Endothelial cell of umbilical vein (primary cell): ENCODE data around the gene ZAR1L.

ENCODE experiments used
- CTCF ChIP-seq, 2 donors: IDR thresholded peaks; 1 replicate in 1 of 2; 2 replicates in 1 of 2; pipeline ENCODE4 v1.5.1; 2011; ENCODE audit warnings: low read length in 2 of 2, mild to moderate bottlenecking in 2 of 2, moderate library complexity in 2 of 2, control low read depth in 1 of 2, inconsistent platforms in 1 of 2, low read depth in 1 of 2; ENCODE audit not compliant: insufficient read depth in 1 of 2; ENCODE audit errors: extremely low read depth in 1 of 2
- EZH2 ChIP-seq: IDR thresholded peaks from 2 replicates; pipeline ENCODE4 v1.6.1; 2012; ENCODE audit warnings: borderline replicate concordance, low read depth, mild to moderate bottlenecking, moderate library complexity, low read length, inconsistent platforms; ENCODE audit not compliant: severe bottlenecking
- GATA2 ChIP-seq: IDR thresholded peaks from 2 replicates; pipeline ENCODE4 v1.7.0; 2011; ENCODE audit warnings: low read depth, mild to moderate bottlenecking, moderate library complexity, mixed read lengths, low read length; ENCODE audit not compliant: insufficient read length, insufficient read depth
- JUN ChIP-seq: IDR thresholded peaks from 2 replicates; pipeline ENCODE4 v1.6.1; 2011; ENCODE audit warnings: borderline replicate concordance, low read depth; ENCODE audit not compliant: insufficient read length, insufficient read depth
- POLR2AphosphoS5 ChIP-seq: IDR thresholded peaks from 2 replicates; pipeline ENCODE4 v1.6.1; 2012; ENCODE audit warnings: low read depth, mild to moderate bottlenecking, control low read depth, low read length, moderate library complexity; ENCODE audit not compliant: insufficient read depth

DNA sequence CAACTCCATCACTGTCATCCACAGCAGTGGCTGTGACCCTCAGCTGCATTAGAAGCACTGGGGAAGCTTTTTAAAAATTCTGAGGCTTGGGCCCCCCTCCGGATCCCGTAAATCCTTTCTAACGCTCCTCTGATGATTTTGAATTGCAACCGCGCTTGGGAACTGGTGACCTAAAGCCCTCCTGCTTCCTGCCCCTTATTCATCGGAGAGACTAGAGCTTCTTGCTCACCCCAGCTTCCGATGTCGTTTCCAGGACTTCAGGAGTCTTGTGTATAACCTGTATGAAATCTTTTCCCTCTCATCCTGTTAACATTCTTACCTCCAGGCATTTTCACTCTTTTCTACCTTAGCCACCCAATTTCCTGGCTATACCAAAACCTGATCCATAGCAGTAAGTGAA lies 14.8 kb downstream of the ZAR1L start:
- TF ChIP-seq JUN (no peak), EZH2 (no peak), CTCF (IDR thresholded peaks at IDR 0.05; ENCODE audit: extremely low read depth in 1 of 2, insufficient read depth in 1 of 2, low read depth in 1 of 2, low read length in 2 of 2) (no peak), POLR2AphosphoS5 (no peak), GATA2 (no peak)
